A673 (cell line): ENCODE results near the gene LRRD1. TPM values are rescaled to one million over a fixed set of nuclear protein-coding genes. Genes with fewer than 3 reads are reported as not detected.
A peak's percentile ranks its signal among the peaks of the same experiment; 100 is the strongest.

Experiments used
- BruUV-seq: library from RNA; stranded (reverse); fragments of 400-500 nt; replicated peaks from 2 replicates; lab custom pipeline; 2021; lab: Mats Ljungman, UMichigan
- CTCF ChIA-PET: fragments of 300-600 bp; sonication (Branson Sonifier 250); formaldehyde crosslinking; loops from one replicate; lab custom pipeline; 2022; ENCODE audit warnings: antibody characterized with exemption; lab: Charles Lee
- POLR2A ChIA-PET: fragments of 300-600 bp; sonication (Branson Sonifier 250); formaldehyde crosslinking; loops from one replicate; lab custom pipeline; 2022; ENCODE audit warnings: antibody characterized with exemption; ENCODE audit not compliant: low non-redundant PET; lab: Charles Lee
- DNase-seq: peaks from one replicate; pipeline ENCODE4 v3.0.0-alpha.2; 2015; ENCODE audit warnings: low spot score
- H3K27ac ChIP-seq: fragments of 200-600 bp; sonication (generic); 2 replicates; pipeline ENCODE4 v1.5.1; 2016; ENCODE audit warnings: mixed run types, low read depth, mild to moderate bottlenecking, mixed read lengths, antibody characterized with exemption, low read length; ENCODE audit not compliant: poor library complexity, severe bottlenecking
- H3K27me3 ChIP-seq: fragments of 200-600 bp; sonication (generic); replicated peaks from 2 replicates; pipeline ENCODE4 v1.6.1; 2017; ENCODE audit warnings: mixed run types, low read depth, mild to moderate bottlenecking, mixed read lengths, antibody characterized with exemption, low read length; ENCODE audit not compliant: insufficient read depth, poor library complexity
- H3K36me3 ChIP-seq: fragments of 200-600 bp; sonication (generic); 2 replicates; pipeline ENCODE4 v1.6.1; 2016; ENCODE audit warnings: mixed run types, mild to moderate bottlenecking, mixed read lengths, antibody characterized with exemption, low read length; ENCODE audit not compliant: insufficient read depth, poor library complexity, severe bottlenecking
- H3K4me1 ChIP-seq: fragments of 200-600 bp; sonication (generic); 2 replicates; pipeline ENCODE4 v1.6.1; 2017; ENCODE audit warnings: mixed run types, mild to moderate bottlenecking, mixed read lengths, antibody characterized with exemption, low read length; ENCODE audit not compliant: insufficient read depth, poor library complexity, severe bottlenecking
- H3K4me3 ChIP-seq: fragments of 200-600 bp; sonication (generic); 2 replicates; pipeline ENCODE4 v1.5.1; 2016; ENCODE audit warnings: low read depth, mixed run types, mild to moderate bottlenecking, mixed read lengths, low read length; ENCODE audit not compliant: poor library complexity, severe bottlenecking
- H3K9me3 ChIP-seq: fragments of 200-600 bp; sonication (generic); 2 replicates; pipeline ENCODE4 v1.6.1; 2016; ENCODE audit warnings: mixed run types, low read depth, mild to moderate bottlenecking, mixed read lengths, antibody characterized with exemption, low read length; ENCODE audit not compliant: poor library complexity, severe bottlenecking
- EZH2 ChIP-seq: fragments of 200-600 bp; sonication (generic); IDR thresholded peaks from 2 replicates; pipeline ENCODE4 v1.6.1; 2017; ENCODE audit warnings: borderline replicate concordance, low read depth, mild to moderate bottlenecking, mixed read lengths, antibody characterized with exemption, low read length; ENCODE audit not compliant: poor library complexity, severe bottlenecking
- intact Hi-C: fragments of 100-400 bp; cut with micrococcal nuclease; formaldehyde crosslinking; loops from one replicate; pipeline ENCODE4 v1.10.0; 2022; ENCODE audit not compliant: unreplicated experiment
- total RNA-seq: library from RNA; stranded (reverse); gene quantifications from 2 replicates; pipeline ENCODE4 v1.2.3, GENCODE V29; 2021
- TF ChIP-seq, protein P1 (sequence below): fragments of 300-800, 200-600 bp; sonication (generic); conservative IDR thresholded peaks from 2 replicates; pipeline ENCODE4 v1.5.1; 2017; ENCODE audit warnings: low read depth, mild to moderate bottlenecking, antibody characterized with exemption, low read length, moderate library complexity, mixed read lengths

Gene LRRD1
- total RNA-seq, 1 experiment from 2014 or later, result not detected

DNA sequence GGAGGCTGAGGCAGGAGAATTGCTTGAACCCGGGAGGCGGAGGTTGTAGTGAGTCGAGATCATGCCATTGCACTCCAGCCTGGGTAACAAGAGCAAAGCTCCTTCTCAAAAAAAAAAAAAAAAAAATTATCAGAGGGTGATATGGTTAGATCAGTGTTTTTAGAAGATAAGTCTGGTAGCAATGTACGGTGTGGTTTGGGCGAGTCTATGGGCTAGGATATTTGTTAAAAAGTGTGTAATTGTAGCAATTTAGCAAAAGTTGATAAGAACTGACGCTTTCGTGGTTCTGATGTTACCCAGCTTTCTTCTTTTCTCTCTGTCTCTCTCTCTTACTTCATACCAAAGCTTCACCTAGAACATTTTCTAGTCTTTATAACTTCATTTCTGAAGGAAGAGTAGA, 37.8 kb downstream of the LRRD1 start:
- no peak overlapping the region for H3K4me3 ChIP-seq
- H3K36me3 ChIP-seq, result no peaks in the 10 kb centered on the region
- BruUV-seq, result no TSS peak
- ChIA-PET POLR2A (no interaction called here), CTCF (no interaction called here)
- TF ChIP-seq, protein P1, sequence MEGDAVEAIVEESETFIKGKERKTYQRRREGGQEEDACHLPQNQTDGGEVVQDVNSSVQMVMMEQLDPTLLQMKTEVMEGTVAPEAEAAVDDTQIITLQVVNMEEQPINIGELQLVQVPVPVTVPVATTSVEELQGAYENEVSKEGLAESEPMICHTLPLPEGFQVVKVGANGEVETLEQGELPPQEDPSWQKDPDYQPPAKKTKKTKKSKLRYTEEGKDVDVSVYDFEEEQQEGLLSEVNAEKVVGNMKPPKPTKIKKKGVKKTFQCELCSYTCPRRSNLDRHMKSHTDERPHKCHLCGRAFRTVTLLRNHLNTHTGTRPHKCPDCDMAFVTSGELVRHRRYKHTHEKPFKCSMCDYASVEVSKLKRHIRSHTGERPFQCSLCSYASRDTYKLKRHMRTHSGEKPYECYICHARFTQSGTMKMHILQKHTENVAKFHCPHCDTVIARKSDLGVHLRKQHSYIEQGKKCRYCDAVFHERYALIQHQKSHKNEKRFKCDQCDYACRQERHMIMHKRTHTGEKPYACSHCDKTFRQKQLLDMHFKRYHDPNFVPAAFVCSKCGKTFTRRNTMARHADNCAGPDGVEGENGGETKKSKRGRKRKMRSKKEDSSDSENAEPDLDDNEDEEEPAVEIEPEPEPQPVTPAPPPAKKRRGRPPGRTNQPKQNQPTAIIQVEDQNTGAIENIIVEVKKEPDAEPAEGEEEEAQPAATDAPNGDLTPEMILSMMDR, result no peak
- no peak for TF ChIP-seq EZH2
- no peak overlapping the region for H3K27ac ChIP-seq
- H3K9me3 ChIP-seq, result peaks cover 4% of the 10 kb centered on the region
- intact Hi-C loops, result no loop called here
- H3K4me1 ChIP-seq, result no peaks in the 10 kb centered on the region
- no peak for DNase-seq
- no peaks in the 10 kb centered on the region for H3K27me3 ChIP-seq

GRCh38 chr7:92137557-92137956, 41.4 kb downstream of the LRRD1 start:
- DNase-seq, result peak; percentile 10
- POLR2A ChIA-PET, result interaction anchor here (0.6 kb wide), 1 partner anchor 210 kb away, joined by 4 read pairs; no protein-coding TSS in a partner anchor
- no peak overlapping the region for H3K4me3 ChIP-seq
- H3K27me3 ChIP-seq, result no peaks in the 10 kb centered on the region
- no peaks in the 10 kb centered on the region for H3K4me1 ChIP-seq
- intact Hi-C loops, result no loop called here
- no peak overlapping the region for H3K27ac ChIP-seq
- TF ChIP-seq EZH2, result no peak
- BruUV-seq, result no TSS peak
- CTCF ChIA-PET, result no interaction called here
- peaks cover 4% of the 10 kb centered on the region for H3K9me3 ChIP-seq
- no peaks in the 10 kb centered on the region for H3K36me3 ChIP-seq

GRCh38 chr7:92135052-92135889, 43.7 kb downstream of the LRRD1 start:
- ChIA-PET CTCF (no interaction called here), POLR2A (interaction anchor here (0.6 kb wide), 1 partner anchor 305 kb away, joined by 3 read pairs; no protein-coding TSS in a partner anchor)
- peak; percentile 45 for DNase-seq
- Histone ChIP-seq H3K9me3 (peaks cover 4% of the 10 kb centered on the region), H3K4me3 (peak overlapping the region; percentile 94), H3K27me3 (no peaks in the 10 kb centered on the region), H3K4me1 (peaks cover 12% of the 10 kb centered on the region), H3K36me3 (peaks cover 14% of the 10 kb centered on the region), H3K27ac (peak overlapping the region; percentile 99)
- intact Hi-C loops, result no loop called here
- no peak for TF ChIP-seq EZH2
- TF ChIP-seq, protein P1, result no peak
- TSS peak; percentile 88 for BruUV-seq
